HepG2 (cell line): ENCODE data around the gene LEAP2. TPM values are rescaled to one million over a fixed set of nuclear protein-coding genes. Genes with fewer than 3 reads are reported as not detected.

Experiments used
- ATF7-NPFF ChIP-seq: sonication (generic); formaldehyde crosslinking; IDR thresholded peaks from 2 replicates; pipeline ENCODE4 v1.8.1; 2023; ENCODE audit warnings: mild to moderate bottlenecking, low read depth, missing genetic modification reagents, moderate library complexity
- GATA4 ChIP-seq: sonication (generic); IDR thresholded peaks from 2 replicates; pipeline ENCODE4 v1.6.1; 2016; ENCODE audit warnings: antibody characterized with exemption, low read depth, borderline replicate concordance
- ISX ChIP-seq: sonication (generic); formaldehyde crosslinking; conservative IDR thresholded peaks from 2 replicates; pipeline ENCODE4 v1.5.0; 2020; ENCODE audit warnings: missing genetic modification reagents
- MBNL3 ChIP-seq: fragments of 250-450 bp; sonication (Bioruptor Pico); conservative IDR thresholded peaks from 2 replicates; pipeline ENCODE4 v1.8.0; 2022; ENCODE audit warnings: mild to moderate bottlenecking, inconsistent platforms
- MZF1 ChIP-seq: sonication (generic); formaldehyde crosslinking; IDR thresholded peaks from 2 replicates; pipeline ENCODE4 v1.8.1; 2023; ENCODE audit warnings: mild to moderate bottlenecking, missing genetic modification reagents, borderline replicate concordance
- PTBP1 ChIP-seq: fragments of 200-400 bp; formaldehyde crosslinking; IDR thresholded peaks from 2 replicates; pipeline ENCODE4 v1.6.1; 2018; ENCODE audit warnings: low read length, low read depth; ENCODE audit not compliant: poor library complexity, severe bottlenecking
- RAD21 ChIP-seq: fragments of 450-650 bp; formaldehyde crosslinking; IDR thresholded peaks from 2 replicates; pipeline ENCODE4 v1.5.0; 2020; ENCODE audit warnings: mild to moderate bottlenecking
- ZMAT3 ChIP-seq: sonication (generic); formaldehyde crosslinking; conservative IDR thresholded peaks from 2 replicates; pipeline ENCODE4 v1.7.0; 2021; ENCODE audit warnings: missing genetic modification reagents
- ZNF160 ChIP-seq: sonication (generic); formaldehyde crosslinking; IDR thresholded peaks from 2 replicates; pipeline ENCODE4 v1.8.0; 2022; ENCODE audit warnings: mild to moderate bottlenecking, inconsistent platforms, missing genetic modification reagents
- ZNF792 ChIP-seq: IDR thresholded peaks from 2 replicates; pipeline ENCODE4 v1.6.1; 2016
- polyA plus RNA-seq, 8 experiments: library from polyadenylated mRNA; depleted of rRNA in 3 of 8; stranded (reverse) in 7 of 8; unstranded in 1 of 8; fragments of >200 nt; fragmentation: Illumina TruSeq in 4 of 8; extraction: Trizol in 4 of 8; gene quantifications; 2 replicates each; pipeline versions ENCODE4 v1.2.1 to v1.2.3, GENCODE V29; 2011 to 2016; ENCODE audit warnings: low read depth in 4 of 8, missing spikeins in 1 of 8, mixed read lengths in 1 of 8; ENCODE audit not compliant: insufficient read depth in 1 of 8
- total RNA-seq, 5 experiments: library from RNA; depleted of rRNA; stranded (reverse); fragments of >200 nt; fragmentation: Illumina TruSeq; extraction: Trizol; gene quantifications; 2 replicates each; pipeline ENCODE4 v1.2.3, GENCODE V29; 2016; ENCODE audit warnings: low read depth in 1 of 5
- TF ChIP-seq, protein P1 (sequence below): sonication (generic); formaldehyde crosslinking; IDR thresholded peaks from 2 replicates; pipeline ENCODE4 v1.4.0; 2020; ENCODE audit warnings: missing genetic modification reagents, borderline replicate concordance
- TF ChIP-seq, protein P2 (sequence below): sonication (generic); formaldehyde crosslinking; IDR thresholded peaks from 2 replicates; pipeline ENCODE4 v1.8.1; 2023; ENCODE audit warnings: mild to moderate bottlenecking, missing genetic modification reagents, borderline replicate concordance
- TF ChIP-seq, protein P3 (sequence below): fragments of 450-650 bp; IDR thresholded peaks from 2 replicates; pipeline ENCODE4 v1.6.1; 2017; ENCODE audit warnings: mild to moderate bottlenecking
- TF ChIP-seq, protein P4 (sequence below): sonication (generic); formaldehyde crosslinking; IDR thresholded peaks from 2 replicates; pipeline ENCODE4 v1.5.0; 2020; ENCODE audit warnings: mild to moderate bottlenecking, missing genetic modification reagents, moderate library complexity
- TF ChIP-seq, protein P5 (sequence below): sonication (generic); formaldehyde crosslinking; IDR thresholded peaks from 2 replicates; pipeline ENCODE4 v1.4.0; 2020; ENCODE audit warnings: missing genetic modification reagents
- TF ChIP-seq, protein P6 (sequence below), 2 experiments: sonication (generic) in 1 of 2; formaldehyde crosslinking in 1 of 2; IDR thresholded peaks; 2 replicates each; pipeline versions ENCODE4 v1.4.0 to v1.6.1; 2018 to 2020; ENCODE audit warnings: missing genetic modification reagents in 2 of 2, borderline replicate concordance in 1 of 2, low read depth in 1 of 2, mild to moderate bottlenecking in 1 of 2, missing biosample characterization in 1 of 2
- TF ChIP-seq, protein P7 (sequence below): sonication (generic); formaldehyde crosslinking; IDR thresholded peaks from 2 replicates; pipeline ENCODE4 v1.4.0; 2020; ENCODE audit warnings: mild to moderate bottlenecking, missing genetic modification reagents

The LEAP2 gene
- total and polyA plus RNA-seq, 2 of the 13 experiments (the other 11 are each of a cell fraction or from before 2014, with no cell fraction given): 23.9 to 51.9 TPM

DNA sequence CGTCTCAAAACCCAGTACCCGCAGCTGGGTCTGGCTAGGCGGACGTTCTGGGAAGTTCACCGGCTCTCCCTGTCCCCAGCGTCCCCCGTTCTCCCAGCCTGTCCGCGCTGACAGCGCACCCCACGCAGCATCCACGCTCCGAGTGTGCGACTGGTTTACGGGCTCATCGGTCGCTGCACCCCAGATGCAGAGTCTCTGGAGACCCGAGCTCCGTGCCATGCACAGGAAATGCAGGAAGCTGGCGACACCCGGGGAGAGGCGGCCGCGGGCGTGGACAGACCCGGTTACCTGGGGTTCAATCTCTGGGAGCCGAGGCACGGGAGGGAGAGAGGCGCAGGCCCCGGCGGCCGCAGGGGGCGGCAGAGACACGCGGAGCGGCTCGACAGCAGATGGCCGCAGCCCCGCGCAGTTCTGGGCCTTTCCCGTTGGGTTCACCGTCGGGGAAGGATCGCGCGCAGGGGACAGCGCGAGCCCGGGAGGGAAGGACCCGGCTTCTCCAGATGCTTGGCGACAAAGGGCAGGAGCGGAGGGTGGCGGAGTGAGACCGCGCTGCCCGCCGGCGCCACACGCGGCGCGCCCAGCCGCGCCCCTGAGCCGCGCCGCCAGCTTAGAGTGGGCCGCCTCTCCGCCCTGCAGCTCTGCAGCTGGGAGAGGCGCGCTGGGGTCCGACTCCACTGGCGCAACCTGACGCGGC lies 43.6 kb upstream of the LEAP2 start (continued):
- TF ChIP-seq, protein P1, sequence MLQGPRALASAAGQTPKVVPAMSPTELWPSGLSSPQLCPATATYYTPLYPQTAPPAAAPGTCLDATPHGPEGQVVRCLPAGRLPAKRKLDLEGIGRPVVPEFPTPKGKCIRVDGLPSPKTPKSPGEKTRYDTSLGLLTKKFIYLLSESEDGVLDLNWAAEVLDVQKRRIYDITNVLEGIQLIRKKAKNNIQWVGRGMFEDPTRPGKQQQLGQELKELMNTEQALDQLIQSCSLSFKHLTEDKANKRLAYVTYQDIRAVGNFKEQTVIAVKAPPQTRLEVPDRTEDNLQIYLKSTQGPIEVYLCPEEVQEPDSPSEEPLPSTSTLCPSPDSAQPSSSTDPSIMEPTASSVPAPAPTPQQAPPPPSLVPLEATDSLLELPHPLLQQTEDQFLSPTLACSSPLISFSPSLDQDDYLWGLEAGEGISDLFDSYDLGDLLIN (CRISPR knock-in tag): peak; percentile 48; the same call in 1 of the 2 replicates
- TF ChIP-seq, protein P2, sequence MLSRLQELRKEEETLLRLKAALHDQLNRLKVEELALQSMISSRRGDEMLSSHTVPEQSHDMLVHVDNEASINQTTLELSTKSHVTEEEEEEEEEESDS (CRISPR knock-in tag): no peak; the same call in 1 of the 2 replicates
- TF ChIP-seq MBNL3 (CRISPR knock-in tag): no peak
- 0 out of 2 replicates have a peak, but pooled peaks have one; percentile 67 for TF ChIP-seq ISX (CRISPR knock-in tag)
- peak; percentile 2; the same call in 1 of the 2 replicates for TF ChIP-seq ZMAT3 (CRISPR knock-in tag)
- TF ChIP-seq, protein P3, sequence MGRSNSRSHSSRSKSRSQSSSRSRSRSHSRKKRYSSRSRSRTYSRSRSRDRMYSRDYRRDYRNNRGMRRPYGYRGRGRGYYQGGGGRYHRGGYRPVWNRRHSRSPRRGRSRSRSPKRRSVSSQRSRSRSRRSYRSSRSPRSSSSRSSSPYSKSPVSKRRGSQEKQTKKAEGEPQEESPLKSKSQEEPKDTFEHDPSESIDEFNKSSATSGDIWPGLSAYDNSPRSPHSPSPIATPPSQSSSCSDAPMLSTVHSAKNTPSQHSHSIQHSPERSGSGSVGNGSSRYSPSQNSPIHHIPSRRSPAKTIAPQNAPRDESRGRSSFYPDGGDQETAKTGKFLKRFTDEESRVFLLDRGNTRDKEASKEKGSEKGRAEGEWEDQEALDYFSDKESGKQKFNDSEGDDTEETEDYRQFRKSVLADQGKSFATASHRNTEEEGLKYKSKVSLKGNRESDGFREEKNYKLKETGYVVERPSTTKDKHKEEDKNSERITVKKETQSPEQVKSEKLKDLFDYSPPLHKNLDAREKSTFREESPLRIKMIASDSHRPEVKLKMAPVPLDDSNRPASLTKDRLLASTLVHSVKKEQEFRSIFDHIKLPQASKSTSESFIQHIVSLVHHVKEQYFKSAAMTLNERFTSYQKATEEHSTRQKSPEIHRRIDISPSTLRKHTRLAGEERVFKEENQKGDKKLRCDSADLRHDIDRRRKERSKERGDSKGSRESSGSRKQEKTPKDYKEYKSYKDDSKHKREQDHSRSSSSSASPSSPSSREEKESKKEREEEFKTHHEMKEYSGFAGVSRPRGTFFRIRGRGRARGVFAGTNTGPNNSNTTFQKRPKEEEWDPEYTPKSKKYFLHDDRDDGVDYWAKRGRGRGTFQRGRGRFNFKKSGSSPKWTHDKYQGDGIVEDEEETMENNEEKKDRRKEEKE: no peak
- TF ChIP-seq, protein P4, sequence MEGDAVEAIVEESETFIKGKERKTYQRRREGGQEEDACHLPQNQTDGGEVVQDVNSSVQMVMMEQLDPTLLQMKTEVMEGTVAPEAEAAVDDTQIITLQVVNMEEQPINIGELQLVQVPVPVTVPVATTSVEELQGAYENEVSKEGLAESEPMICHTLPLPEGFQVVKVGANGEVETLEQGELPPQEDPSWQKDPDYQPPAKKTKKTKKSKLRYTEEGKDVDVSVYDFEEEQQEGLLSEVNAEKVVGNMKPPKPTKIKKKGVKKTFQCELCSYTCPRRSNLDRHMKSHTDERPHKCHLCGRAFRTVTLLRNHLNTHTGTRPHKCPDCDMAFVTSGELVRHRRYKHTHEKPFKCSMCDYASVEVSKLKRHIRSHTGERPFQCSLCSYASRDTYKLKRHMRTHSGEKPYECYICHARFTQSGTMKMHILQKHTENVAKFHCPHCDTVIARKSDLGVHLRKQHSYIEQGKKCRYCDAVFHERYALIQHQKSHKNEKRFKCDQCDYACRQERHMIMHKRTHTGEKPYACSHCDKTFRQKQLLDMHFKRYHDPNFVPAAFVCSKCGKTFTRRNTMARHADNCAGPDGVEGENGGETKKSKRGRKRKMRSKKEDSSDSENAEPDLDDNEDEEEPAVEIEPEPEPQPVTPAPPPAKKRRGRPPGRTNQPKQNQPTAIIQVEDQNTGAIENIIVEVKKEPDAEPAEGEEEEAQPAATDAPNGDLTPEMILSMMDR: peak; percentile 96
- TF ChIP-seq, protein P5, sequence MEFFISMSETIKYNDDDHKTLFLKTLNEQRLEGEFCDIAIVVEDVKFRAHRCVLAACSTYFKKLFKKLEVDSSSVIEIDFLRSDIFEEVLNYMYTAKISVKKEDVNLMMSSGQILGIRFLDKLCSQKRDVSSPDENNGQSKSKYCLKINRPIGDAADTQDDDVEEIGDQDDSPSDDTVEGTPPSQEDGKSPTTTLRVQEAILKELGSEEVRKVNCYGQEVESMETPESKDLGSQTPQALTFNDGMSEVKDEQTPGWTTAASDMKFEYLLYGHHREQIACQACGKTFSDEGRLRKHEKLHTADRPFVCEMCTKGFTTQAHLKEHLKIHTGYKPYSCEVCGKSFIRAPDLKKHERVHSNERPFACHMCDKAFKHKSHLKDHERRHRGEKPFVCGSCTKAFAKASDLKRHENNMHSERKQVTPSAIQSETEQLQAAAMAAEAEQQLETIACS (CRISPR knock-in tag): peak; percentile 31; the same call in 1 of the 2 replicates
- peak; percentile 98 for TF ChIP-seq RAD21 (CRISPR knock-in tag)
- 0 out of 2 replicates have a peak, but pooled peaks have one; percentile 33 for TF ChIP-seq ZNF792 (CRISPR knock-in tag)
- TF ChIP-seq, protein P6, sequence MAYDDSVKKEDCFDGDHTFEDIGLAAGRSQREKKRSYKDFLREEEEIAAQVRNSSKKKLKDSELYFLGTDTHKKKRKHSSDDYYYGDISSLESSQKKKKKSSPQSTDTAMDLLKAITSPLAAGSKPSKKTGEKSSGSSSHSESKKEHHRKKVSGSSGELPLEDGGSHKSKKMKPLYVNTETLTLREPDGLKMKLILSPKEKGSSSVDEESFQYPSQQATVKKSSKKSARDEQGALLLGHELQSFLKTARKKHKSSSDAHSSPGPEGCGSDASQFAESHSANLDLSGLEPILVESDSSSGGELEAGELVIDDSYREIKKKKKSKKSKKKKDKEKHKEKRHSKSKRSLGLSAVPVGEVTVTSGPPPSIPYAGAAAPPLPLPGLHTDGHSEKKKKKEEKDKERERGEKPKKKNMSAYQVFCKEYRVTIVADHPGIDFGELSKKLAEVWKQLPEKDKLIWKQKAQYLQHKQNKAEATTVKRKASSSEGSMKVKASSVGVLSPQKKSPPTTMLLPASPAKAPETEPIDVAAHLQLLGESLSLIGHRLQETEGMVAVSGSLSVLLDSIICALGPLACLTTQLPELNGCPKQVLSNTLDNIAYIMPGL (CRISPR knock-in tag; IDR thresholded peaks at IDR 0.05; ENCODE audit: borderline replicate concordance in 1 of 2, low read depth in 1 of 2): peak; percentile 94 to 98
- peak; percentile 78 for TF ChIP-seq ATF7-NPFF (CRISPR knock-in tag)
- no peak for TF ChIP-seq MZF1 (CRISPR knock-in tag)
- peak; percentile 78; the same call in 1 of the 2 replicates for TF ChIP-seq ZNF160 (CRISPR knock-in tag)
- peak; percentile 54 for TF ChIP-seq PTBP1
- no peak for TF ChIP-seq GATA4
- TF ChIP-seq, protein P7, sequence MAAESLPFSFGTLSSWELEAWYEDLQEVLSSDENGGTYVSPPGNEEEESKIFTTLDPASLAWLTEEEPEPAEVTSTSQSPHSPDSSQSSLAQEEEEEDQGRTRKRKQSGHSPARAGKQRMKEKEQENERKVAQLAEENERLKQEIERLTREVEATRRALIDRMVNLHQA (CRISPR knock-in tag): no peak
